Lower lobe of right lung (tissue), 2 donors: ENCODE data around the gene IFT122. TPM values are rescaled to one million over a fixed set of nuclear protein-coding genes. Genes with fewer than 3 reads are reported as not detected.

ENCODE experiments used
- ATAC-seq, 2 donors: fragments of 200-7000 bp; cut with Tn5 transposase; one replicate each; pipeline ENCODE4 v1.9.1; 2020 to 2022; ENCODE audit warnings: mild to moderate bottlenecking in 2 of 2, moderate library complexity in 2 of 2
- DNase-seq: peaks from one replicate; pipeline ENCODE4 v3.0.0-alpha.2; 2020
- H3K27ac ChIP-seq: fragments of 200-600 bp; one replicate; pipeline ENCODE4 v1.8.0; 2022
- H3K27me3 ChIP-seq: fragments of 200-600 bp; one replicate; pipeline ENCODE4 v1.8.0; 2022; ENCODE audit warnings: low read depth
- H3K36me3 ChIP-seq: fragments of 200-600 bp; one replicate; pipeline ENCODE4 v1.8.0; 2022; ENCODE audit warnings: mild to moderate bottlenecking
- H3K4me1 ChIP-seq: fragments of 200-600 bp; one replicate; pipeline ENCODE4 v1.8.0; 2022
- H3K4me3 ChIP-seq: fragments of 200-600 bp; one replicate; pipeline ENCODE4 v1.8.0; 2022; ENCODE audit warnings: mild to moderate bottlenecking
- H3K9me3 ChIP-seq: fragments of 200-600 bp; one replicate; pipeline ENCODE4 v1.8.0; 2022
- intact Hi-C: fragments of 100-400 bp; cut with DNase I; formaldehyde crosslinking; loops from one replicate; pipeline ENCODE4 v1.11.0; 2022
- total RNA-seq: library from RNA; stranded (reverse); fragmentation: NEBNext Ultra II Directional; extraction: Animal tissue kit (Norgen Biotek cat#: 25700); gene quantifications from one replicate; pipeline ENCODE4 v1.2.1, GENCODE V29; 2021
- TF ChIP-seq, protein P1 (sequence below): fragments of 200-600 bp; IDR thresholded peaks from one replicate; pipeline ENCODE4 v1.8.0; 2022; ENCODE audit warnings: antibody characterized with exemption, mild to moderate bottlenecking
- donor health status: DM: no; HTN: yes; CAD: no; lungs with severe emphysema.

IFT122 gene
- total RNA-seq, 1 donor from 2014 or later = 29.9 TPM

DNA sequence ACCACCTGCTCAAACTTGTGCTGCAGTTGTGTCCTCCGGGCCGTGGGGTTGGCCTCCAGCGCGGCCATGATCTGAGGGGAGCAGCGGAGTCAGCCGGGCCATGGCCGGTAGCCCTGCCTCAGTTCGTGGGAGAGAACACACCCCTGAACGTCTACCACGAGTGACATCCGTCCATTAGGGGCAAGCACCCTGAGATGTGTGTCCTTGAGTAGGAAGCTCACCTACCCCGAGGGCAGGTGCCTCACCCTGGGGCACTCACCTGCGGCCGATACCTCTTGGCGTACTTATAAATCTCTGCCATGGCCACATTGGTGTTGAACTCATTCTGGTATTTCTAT is 116.3 kb downstream of the IFT122 start:
- Histone ChIP-seq H3K4me1 (peaks cover 61% of the 10 kb centered on the region), H3K36me3 (peaks cover 61% of the 10 kb centered on the region), H3K27me3 (no peaks in the 10 kb centered on the region), H3K4me3 (no peak overlapping the region), H3K27ac (no peak overlapping the region), H3K9me3 (no peaks in the 10 kb centered on the region)
- DNase-seq (no peak), ATAC-seq (no peak)
- intact Hi-C loops = no loop called here
- TF ChIP-seq, protein P1, sequence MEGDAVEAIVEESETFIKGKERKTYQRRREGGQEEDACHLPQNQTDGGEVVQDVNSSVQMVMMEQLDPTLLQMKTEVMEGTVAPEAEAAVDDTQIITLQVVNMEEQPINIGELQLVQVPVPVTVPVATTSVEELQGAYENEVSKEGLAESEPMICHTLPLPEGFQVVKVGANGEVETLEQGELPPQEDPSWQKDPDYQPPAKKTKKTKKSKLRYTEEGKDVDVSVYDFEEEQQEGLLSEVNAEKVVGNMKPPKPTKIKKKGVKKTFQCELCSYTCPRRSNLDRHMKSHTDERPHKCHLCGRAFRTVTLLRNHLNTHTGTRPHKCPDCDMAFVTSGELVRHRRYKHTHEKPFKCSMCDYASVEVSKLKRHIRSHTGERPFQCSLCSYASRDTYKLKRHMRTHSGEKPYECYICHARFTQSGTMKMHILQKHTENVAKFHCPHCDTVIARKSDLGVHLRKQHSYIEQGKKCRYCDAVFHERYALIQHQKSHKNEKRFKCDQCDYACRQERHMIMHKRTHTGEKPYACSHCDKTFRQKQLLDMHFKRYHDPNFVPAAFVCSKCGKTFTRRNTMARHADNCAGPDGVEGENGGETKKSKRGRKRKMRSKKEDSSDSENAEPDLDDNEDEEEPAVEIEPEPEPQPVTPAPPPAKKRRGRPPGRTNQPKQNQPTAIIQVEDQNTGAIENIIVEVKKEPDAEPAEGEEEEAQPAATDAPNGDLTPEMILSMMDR = no peak

DNA sequence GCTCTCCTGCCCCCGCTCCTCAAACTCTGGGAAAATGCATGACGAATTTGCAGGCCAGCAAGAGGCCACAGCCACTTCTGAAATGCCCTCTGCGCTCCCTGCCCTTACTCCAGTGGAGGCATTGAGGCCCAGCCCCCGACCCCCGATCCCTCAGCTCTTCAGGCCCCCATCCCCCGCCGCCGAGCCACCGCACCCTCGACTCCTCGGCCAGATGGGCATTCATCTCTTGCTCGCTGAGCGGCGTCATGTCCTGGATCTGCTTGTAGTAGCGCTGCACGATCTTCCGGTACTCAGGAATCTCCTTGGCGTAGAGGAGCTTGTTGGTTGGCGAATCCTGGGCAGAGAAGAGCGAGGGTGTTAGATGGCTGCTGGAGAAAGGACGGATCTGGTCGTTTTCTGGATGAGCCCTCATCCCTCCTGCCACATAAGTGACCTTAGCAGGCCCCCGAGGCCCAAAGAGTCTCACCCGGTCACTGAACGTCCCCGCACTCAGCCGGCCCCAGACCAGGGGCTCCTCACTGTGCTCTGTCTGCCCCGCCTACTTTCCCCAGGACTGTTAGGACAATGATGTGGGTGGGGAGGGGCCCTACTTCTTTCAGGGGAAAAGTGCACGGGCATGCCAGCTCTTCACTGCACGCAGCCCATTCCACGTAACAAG is 117.0 kb downstream of the IFT122 start:
- H3K9me3 ChIP-seq = no peaks in the 10 kb centered on the region
- intact Hi-C loops = no loop called here
- H3K27ac ChIP-seq = peak overlapping the region; percentile 41
- peaks cover 68% of the 10 kb centered on the region for H3K4me1 ChIP-seq
- no peak overlapping the region for H3K4me3 ChIP-seq
- ATAC-seq (no peak), DNase-seq (no peak)
- peaks cover 68% of the 10 kb centered on the region for H3K36me3 ChIP-seq
- no peaks in the 10 kb centered on the region for H3K27me3 ChIP-seq
- TF ChIP-seq, protein P1 = no peak

DNA sequence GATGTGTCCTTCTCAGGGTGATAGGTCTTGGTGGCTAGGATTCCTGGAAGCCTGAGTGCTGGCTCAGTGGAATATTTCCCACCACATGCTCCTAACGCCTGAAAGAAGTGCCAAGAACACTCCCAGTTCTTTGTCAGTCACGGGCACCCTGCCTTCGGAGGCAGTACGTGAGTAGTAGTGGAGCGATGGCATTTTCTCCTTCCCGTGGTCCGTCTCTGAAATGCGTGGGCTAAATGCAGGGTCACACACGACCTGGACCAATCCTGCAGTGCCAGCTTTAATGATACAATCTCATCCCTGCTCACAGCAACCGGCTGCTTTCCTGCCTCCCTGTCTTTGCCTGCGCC is 117.5 kb downstream of the IFT122 start:
- H3K4me3 ChIP-seq = no peak overlapping the region
- intact Hi-C loops = no loop called here
- TF ChIP-seq, protein P1 = no peak
- DNase-seq (no peak), ATAC-seq (no peak)
- no peaks in the 10 kb centered on the region for H3K27me3 ChIP-seq
- H3K27ac ChIP-seq = peak overlapping the region; percentile 41
- no peaks in the 10 kb centered on the region for H3K9me3 ChIP-seq
- peaks cover 73% of the 10 kb centered on the region for H3K4me1 ChIP-seq
- H3K36me3 ChIP-seq = peaks cover 73% of the 10 kb centered on the region

DNA sequence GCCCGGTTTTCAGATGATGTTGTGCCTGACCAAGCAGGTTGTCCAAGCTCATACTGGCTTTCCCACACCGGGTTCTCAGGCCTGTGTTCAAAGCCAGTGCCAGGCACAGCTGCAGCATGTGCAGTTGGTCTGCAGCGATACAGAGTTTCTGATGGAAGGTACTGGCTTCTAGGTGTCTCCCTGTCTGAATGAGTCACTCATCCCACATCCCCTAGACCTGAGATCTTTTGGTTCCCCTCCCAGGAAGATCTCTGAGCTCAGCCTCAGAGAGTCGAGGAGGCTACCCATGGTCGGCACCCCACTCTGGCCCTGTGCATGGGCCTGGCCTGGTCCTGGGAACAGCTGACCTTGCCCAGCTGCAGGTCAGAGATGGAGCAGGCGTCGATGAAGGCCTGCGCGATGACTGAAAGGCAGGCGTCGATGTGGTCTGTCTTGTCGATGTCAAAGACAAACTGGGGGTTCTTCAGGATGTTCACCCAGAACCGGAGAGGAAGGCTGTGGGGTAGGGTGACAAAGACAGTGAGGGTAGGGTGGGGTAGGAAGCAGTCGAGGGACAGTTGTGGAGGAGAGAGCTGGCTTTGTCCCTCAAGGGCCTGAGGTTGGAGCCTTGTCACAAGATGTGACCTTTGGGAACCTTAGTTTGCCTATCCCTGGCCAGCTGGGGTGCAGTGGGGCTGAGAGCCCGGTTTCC is 118.2 kb downstream of the IFT122 start:
- Histone ChIP-seq H3K27ac (peak overlapping the region; percentile 41), H3K4me1 (peaks cover 74% of the 10 kb centered on the region), H3K9me3 (no peaks in the 10 kb centered on the region)

DNA sequence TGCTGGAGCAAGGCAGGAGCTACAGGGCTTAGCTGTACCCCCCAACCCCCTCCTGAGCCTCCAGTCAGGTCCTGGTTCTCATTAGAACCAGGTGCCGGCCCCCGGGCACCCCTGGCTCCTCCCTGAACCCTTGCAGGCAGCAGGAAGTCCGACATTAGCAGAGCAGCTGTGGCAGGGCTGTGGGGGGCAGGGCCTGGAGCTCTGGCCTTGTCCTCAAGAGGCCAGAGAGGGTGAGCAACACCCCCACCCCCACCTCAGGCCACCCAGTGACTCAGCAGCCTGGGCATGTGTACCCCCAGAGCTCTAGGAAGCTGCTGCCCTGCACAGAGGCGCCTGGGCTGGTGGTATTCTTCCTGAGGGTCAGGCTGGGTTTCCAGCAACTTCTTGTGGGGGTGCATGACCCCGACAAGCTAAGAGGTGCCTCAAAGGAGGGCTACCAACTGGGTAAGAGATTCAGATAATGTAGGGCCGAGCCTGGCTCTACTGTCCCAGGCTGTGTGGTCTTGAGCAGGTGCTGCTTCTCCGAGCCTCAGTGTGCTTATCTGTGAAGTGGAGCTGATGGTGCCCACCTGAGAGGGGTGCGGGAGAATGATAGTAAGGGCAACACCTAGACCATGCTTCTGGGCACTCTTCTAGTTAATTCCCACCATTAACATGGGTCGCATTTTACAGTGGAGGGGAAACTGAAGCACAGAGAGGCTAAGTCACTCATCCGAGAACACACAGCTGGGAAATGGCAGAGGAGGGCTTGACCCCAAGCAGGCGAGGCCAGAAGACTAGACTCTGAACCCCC is 118.9 kb downstream of the IFT122 start:
- Histone ChIP-seq H3K4me3 (no peak overlapping the region), H3K4me1 (peaks cover 72% of the 10 kb centered on the region), H3K27ac (peak overlapping the region; percentile 41), H3K27me3 (no peaks in the 10 kb centered on the region), H3K36me3 (peaks cover 88% of the 10 kb centered on the region), H3K9me3 (no peaks in the 10 kb centered on the region)
- ATAC-seq = no peak
- intact Hi-C loops = no loop called here
- TF ChIP-seq, protein P1 = no peak
- DNase-seq = no peak

More for the DNA sequence above, 118.2 kb downstream of the IFT122 start:
- TF ChIP-seq, protein P1 = no peak
- no peaks in the 10 kb centered on the region for H3K27me3 ChIP-seq
- intact Hi-C loops = no loop called here
- no peak for DNase-seq
- ATAC-seq = no peak
- peaks cover 80% of the 10 kb centered on the region for H3K36me3 ChIP-seq
- H3K4me3 ChIP-seq = no peak overlapping the region
